Gastrocnemius medialis (tissue), 4 donors: Measurements from ENCODE around the gene STIM1. TPM values are rescaled to one million over a fixed set of nuclear protein-coding genes. Genes with fewer than 3 reads are reported as not detected.
A peak's percentile ranks its signal among the peaks of the same experiment; 100 is the strongest.

Source experiments
- ATAC-seq, 2 donors: fragments of 150-250 bp; one replicate each; pipeline ENCODE4 v1.9.1; 2016
- DNase-seq, 2 donors: peaks; one replicate each; pipeline ENCODE4 v3.0.0-alpha.2; 2019
- H3K27ac ChIP-seq, 4 donors: fragments of 200-600 bp; sonication (generic); 1 replicate in 1 of 4; 2 replicates in 3 of 4; pipeline ENCODE4 v1.5.1; 2016 to 2018; ENCODE audit warnings: mild to moderate bottlenecking in 2 of 4, moderate library complexity in 1 of 4
- H3K27me3 ChIP-seq, 3 donors: fragments of 200-600 bp; sonication (generic) in 2 of 3; 1 replicate in 1 of 3; 2 replicates in 2 of 3; pipeline versions ENCODE4 v1.5.1 to v1.6.0; 2016 to 2019; ENCODE audit warnings: mild to moderate bottlenecking in 1 of 3, moderate library complexity in 1 of 3
- H3K36me3 ChIP-seq, 2 donors: fragments of 200-600 bp; sonication (generic) in 1 of 2; one replicate each; pipeline ENCODE4 v1.5.1; 2017 to 2018
- H3K4me1 ChIP-seq, 2 donors: fragments of 200-600 bp; sonication (generic) in 1 of 2; one replicate each; pipeline ENCODE4 v1.5.1; 2016 to 2017; ENCODE audit warnings: mild to moderate bottlenecking in 2 of 2
- H3K4me3 ChIP-seq, 4 donors: fragments of 200-600 bp; sonication (generic) in 3 of 4; 1 replicate in 1 of 4; 2 replicates in 3 of 4; pipeline ENCODE4 v1.5.1; 2016 to 2019; ENCODE audit warnings: mild to moderate bottlenecking in 2 of 4
- H3K9me3 ChIP-seq, 3 donors: fragments of 200-600 bp; sonication (generic) in 2 of 3; 1 replicate in 1 of 3; 2 replicates in 2 of 3; pipeline ENCODE4 v1.5.1; 2016 to 2019
- CTCF ChIP-seq, 5 experiments: fragments of 450-650 bp in 3 of 5; fragments of 200-600 bp in 2 of 5; sonication (generic) in 2 of 5; IDR thresholded peaks in 4 of 5; conservative IDR thresholded peaks in 1 of 5; 1 replicate in 4 of 5; 2 replicates in 1 of 5; pipeline ENCODE4 v1.5.1; 2016 to 2019; ENCODE audit warnings: antibody characterized with exemption in 5 of 5, mild to moderate bottlenecking in 3 of 5, moderate library complexity in 3 of 5
- POLR2A ChIP-seq, 2 donors: fragments of 450-650 bp; IDR thresholded peaks; one replicate each; pipeline ENCODE4 v1.6.1; 2017; ENCODE audit warnings: antibody characterized with exemption in 2 of 2, mild to moderate bottlenecking in 2 of 2, moderate library complexity in 2 of 2
- in situ Hi-C, 4 donors: fragments of 200-750 bp; cut with MboI; loops; one replicate each; pipeline versions ENCODE4 v1.15.0 to v1.8.0; 2017; ENCODE audit warnings: low sequenced_read_pairs in 4 of 4
- intact Hi-C: fragments of 100-400 bp; cut with DNase I; formaldehyde crosslinking; loops from one replicate; pipeline ENCODE4 v1.15.1; 2023; ENCODE audit warnings: low total_unique reads
- total RNA-seq, 4 donors: library from RNA; depleted of rRNA; stranded (reverse); fragments of >200 nt; gene quantifications; one replicate each; pipeline versions ENCODE4 v1.1.0 to v1.2.3, GENCODE V29; 2016

Gene STIM1
- total RNA-seq, 4 donors from 2014 or later: 45.9 to 132 (median 87.3) TPM

GRCh38 chr11:3925513-3925912, 70.0 kb downstream of the STIM1 start:
- TF ChIP-seq CTCF (IDR thresholded peaks at IDR 0.05 in 4 of 5, conservative IDR thresholded peaks at IDR 0.05 in 1 of 5): no peak
- TF ChIP-seq POLR2A (IDR thresholded peaks at IDR 0.05): no peak
- in situ Hi-C loops: no loop called here
- Histone ChIP-seq H3K27me3 (no peaks in the 10 kb centered on the region), H3K4me1 (peaks cover 47 to 49% of the 10 kb centered on the region in 2 donors), H3K4me3 (no peak overlapping the region), H3K27ac (peak overlapping the region in 3 of 4 donors; percentile 4 to 86 (median 16)), H3K36me3 (no peaks in the 10 kb centered on the region), H3K9me3 (no peaks in the 10 kb centered on the region)
- DNase-seq: no peak
- intact Hi-C loops: loop anchor here (5.0 kb wide), 1 partner anchor 68 kb away; the partner anchor contains the start of gene STIM1
- no peak for ATAC-seq

GRCh38 chr11:3926458-3927095, 71.1 kb downstream of the STIM1 start:
- in situ Hi-C loops: no loop called here
- ATAC-seq (peak; percentile 34 to 51), DNase-seq (no peak)
- Histone ChIP-seq H3K4me1 (peaks cover 54 to 57% of the 10 kb centered on the region in 2 donors), H3K36me3 (no peaks in the 10 kb centered on the region), H3K27ac (peak overlapping the region; percentile 81 to 92 (median 87)), H3K4me3 (no peak overlapping the region), H3K9me3 (no peaks in the 10 kb centered on the region), H3K27me3 (no peaks in the 10 kb centered on the region)
- intact Hi-C loops: loop anchor here (2.0 to 5.0 kb wide), 2 partner anchors 69 to 118 kb away; partner anchors contain the start of gene STIM1
- TF ChIP-seq POLR2A (IDR thresholded peaks at IDR 0.05) (no peak), CTCF (IDR thresholded peaks at IDR 0.05 in 4 of 5, conservative IDR thresholded peaks at IDR 0.05 in 1 of 5) (no peak)

GRCh38 chr11:3927129-3927796, 71.8 kb downstream of the STIM1 start:
- no peaks in the 10 kb centered on the region for H3K9me3 ChIP-seq
- TF ChIP-seq CTCF (IDR thresholded peaks at IDR 0.05 in 4 of 5, conservative IDR thresholded peaks at IDR 0.05 in 1 of 5): no peak
- TF ChIP-seq POLR2A (IDR thresholded peaks at IDR 0.05): no peak
- peaks cover 58 to 61% of the 10 kb centered on the region in 2 donors for H3K4me1 ChIP-seq
- no peak overlapping the region for H3K4me3 ChIP-seq
- H3K27me3 ChIP-seq: no peaks in the 10 kb centered on the region
- no peaks in the 10 kb centered on the region for H3K36me3 ChIP-seq
- in situ Hi-C loops (no loop called here), intact Hi-C loops (loop anchor here (2.0 to 5.0 kb wide), 2 partner anchors 70 to 118 kb away; partner anchors contain the start of gene STIM1)
- peak overlapping the region; percentile 81 to 92 (median 87) for H3K27ac ChIP-seq
- DNase-seq (no peak), ATAC-seq (no peak)

- Histone ChIP-seq H3K9me3 (no peaks in the 10 kb centered on the region), H3K27ac (peak overlapping the region; percentile 81 to 92 (median 87)), H3K4me3 (no peak overlapping the region), H3K36me3 (no peaks in the 10 kb centered on the region), H3K27me3 (no peaks in the 10 kb centered on the region), H3K4me1 (peaks cover 71 to 75% of the 10 kb centered on the region in 2 donors)
- intact Hi-C loops (loop anchor here (2.0 to 5.0 kb wide), 2 partner anchors 72 to 144 kb away; partner anchors contain the start of gene STIM1), in situ Hi-C loops (no loop called here)
- DNase-seq (no peak), ATAC-seq (peak in 1 of 2 donors; percentile 3)
- TF ChIP-seq POLR2A (IDR thresholded peaks at IDR 0.05) (no peak), CTCF (IDR thresholded peaks at IDR 0.05 in 4 of 5, conservative IDR thresholded peaks at IDR 0.05 in 1 of 5) (no peak)
Measured at GRCh38 chr11:3929232-3929631, 73.8 kb downstream of the STIM1 start.
